Activated naive CD4-positive, alpha-beta T cell treated with anti-CD3 and anti-CD28 coated beads for 36 hours (primary cell): Measurements from ENCODE around the gene STRN3. TPM values are rescaled to one million over a fixed set of nuclear protein-coding genes. Genes with fewer than 3 reads are reported as not detected.
A peak's percentile ranks its signal among the peaks of the same experiment; 100 is the strongest.

ENCODE experiments used
- CTCF ChIA-PET: fragments of 350-600 bp; sonication (Branson Sonifier 250); formaldehyde crosslinking; loops from one replicate; lab custom pipeline; 2021; ENCODE audit warnings: antibody characterized with exemption; lab: Charles Lee
- DNase-seq: peaks from one replicate; pipeline ENCODE4 v3.0.0-alpha.2; 2020
- H3K27ac Mint-ChIP-seq: one replicate; pipeline ENCODE4 v1.8.0; 2021; ENCODE audit warnings: mild to moderate bottlenecking, mixed read lengths
- H3K27me3 Mint-ChIP-seq: one replicate; pipeline ENCODE4 v1.8.0; 2021; ENCODE audit warnings: low read depth, mixed read lengths
- H3K36me3 Mint-ChIP-seq: one replicate; pipeline ENCODE4 v1.8.0; 2021; ENCODE audit warnings: low read depth, mixed read lengths
- H3K4me1 Mint-ChIP-seq: one replicate; pipeline ENCODE4 v1.8.0; 2021; ENCODE audit warnings: low read depth, mixed read lengths
- H3K4me3 Mint-ChIP-seq: one replicate; pipeline ENCODE4 v1.8.0; 2021; ENCODE audit warnings: mild to moderate bottlenecking, moderate library complexity, mixed read lengths
- H3K9me3 Mint-ChIP-seq: one replicate; pipeline ENCODE4 v1.8.0; 2021; ENCODE audit warnings: mixed read lengths
- intact Hi-C: fragments of 100-400 bp; cut with micrococcal nuclease; formaldehyde crosslinking; loops from one replicate; pipeline ENCODE4 v1.15.1; 2023
- total RNA-seq, 2 experiments: library from RNA; stranded (reverse); gene quantifications; one replicate each; pipeline ENCODE4 v1.2.3, GENCODE V29; 2021

STRN3 gene
- total RNA-seq, 2 experiments from 2014 or later = 12.6 to 13.8 TPM

GRCh38 chr14:31029016-31029970 is 3.1 kb upstream of the STRN3 start:
- CTCF ChIA-PET = interaction anchor here (0.6 kb wide), 1 partner anchor 27 kb away, joined by 4 read pairs; no protein-coding TSS in a partner anchor
- Mint-ChIP-seq H3K27ac (no peak overlapping the region), H3K4me1 (peaks cover 57% of the 10 kb centered on the region), H3K9me3 (no peaks in the 10 kb centered on the region), H3K4me3 (no peak overlapping the region), H3K27me3 (no peaks in the 10 kb centered on the region), H3K36me3 (peaks cover 4% of the 10 kb centered on the region)
- DNase-seq = no peak
- intact Hi-C loops = loop anchor here (5.0 kb wide), 1 partner anchor 98 kb away; no protein-coding TSS in a partner anchor

GRCh38 chr14:31027847-31028246 is 1.7 kb upstream of the STRN3 start:
- no peak for DNase-seq
- CTCF ChIA-PET = no interaction called here
- Mint-ChIP-seq H3K4me1 (peaks cover 61% of the 10 kb centered on the region), H3K4me3 (no peak overlapping the region), H3K9me3 (no peaks in the 10 kb centered on the region), H3K27ac (no peak overlapping the region), H3K36me3 (peaks cover 3% of the 10 kb centered on the region), H3K27me3 (no peaks in the 10 kb centered on the region)
- intact Hi-C loops = loop anchor here (2.0 to 5.0 kb wide), 5 partner anchors 99 to 1175 kb away; partner anchors contain the start of genes NUBPL, RNU6-7 and RNU6-8

GRCh38 chr14:31026450-31027235 is 464 bp upstream of the STRN3 start:
- Mint-ChIP-seq H3K27me3 (no peaks in the 10 kb centered on the region), H3K4me1 (peaks cover 55% of the 10 kb centered on the region)

GRCh38 chr14:31025367-31026076 is 657 bp downstream of the STRN3 start, which contains the start of gene AP4S1:
TSS of gene AP4S1 (plus strand) at chr14:31025649. CDS start at chr14:31066197, 40,548 bp downstream.
- intact Hi-C loops = loop anchor here (1.0 to 5.0 kb wide), 13 partner anchors 31 to 1177 kb away; partner anchors contain the start of genes DTD2, G2E3, NUBPL and RNU6-7
- Mint-ChIP-seq H3K36me3 (peaks cover 9% of the 10 kb centered on the region), H3K9me3 (no peaks in the 10 kb centered on the region), H3K27me3 (no peaks in the 10 kb centered on the region), H3K4me3 (peak within 1 kb of the TSS; percentile 96), H3K27ac (peak within 1 kb of the TSS; percentile 96), H3K4me1 (peaks cover 53% of the 10 kb centered on the region)
- DNase-seq = peak; percentile 54
- CTCF ChIA-PET = interaction anchor here (0.6 to 1.5 kb wide), 4 partner anchors 23 to 46 kb away, joined by 3 to 8 read pairs (median 4); no protein-coding TSS in a partner anchor

More at GRCh38 chr14:31026450-31027235, 464 bp upstream of the STRN3 start:
- Mint-ChIP-seq H3K27ac (peak overlapping the region; percentile 96), H3K36me3 (peaks cover 3% of the 10 kb centered on the region), H3K9me3 (no peaks in the 10 kb centered on the region), H3K4me3 (peak overlapping the region; percentile 96)
- CTCF ChIA-PET = interaction anchor here (0.9 to 1.1 kb wide), 2 partner anchors 47 to 56 kb away, joined by 3 read pairs; no protein-coding TSS in a partner anchor
- intact Hi-C loops = loop anchor here (1.0 to 5.0 kb wide), 13 partner anchors 32 to 1176 kb away; partner anchors contain the start of genes DTD2, G2E3, NUBPL and RNU6-7
- DNase-seq = peak; percentile 92

- peak overlapping the region; percentile 96 for H3K4me3 Mint-ChIP-seq
Measured at GRCh38 chr14:31024577-31025366, 1.4 kb downstream of the STRN3 start.

GRCh38 chr14:31024010-31024480 is 2.1 kb downstream of the STRN3 start:
- Mint-ChIP-seq H3K27ac (no peak overlapping the region), H3K27me3 (no peaks in the 10 kb centered on the region), H3K36me3 (peaks cover 9% of the 10 kb centered on the region), H3K4me1 (peaks cover 47% of the 10 kb centered on the region), H3K4me3 (peak overlapping the region; percentile 96), H3K9me3 (no peaks in the 10 kb centered on the region)
- intact Hi-C loops = no loop called here
- no peak for DNase-seq
- CTCF ChIA-PET = interaction anchor here (0.7 to 1.5 kb wide), 5 partner anchors 8 to 44 kb away, joined by 3 to 4 read pairs (median 3); no protein-coding TSS in a partner anchor

More at GRCh38 chr14:31024577-31025366, 1.4 kb downstream of the STRN3 start:
- no peaks in the 10 kb centered on the region for H3K27me3 Mint-ChIP-seq
- no peak for DNase-seq
- CTCF ChIA-PET = interaction anchor here (0.6 to 1.5 kb wide), 6 partner anchors 9 to 45 kb away, joined by 3 to 8 read pairs (median 4); no protein-coding TSS in a partner anchor
- peaks cover 9% of the 10 kb centered on the region for H3K36me3 Mint-ChIP-seq
- H3K9me3 Mint-ChIP-seq = no peaks in the 10 kb centered on the region
- H3K27ac Mint-ChIP-seq = peak overlapping the region; percentile 88
- intact Hi-C loops = loop anchor here (5.0 kb wide), 1 partner anchor 103 kb away; no protein-coding TSS in a partner anchor
- peaks cover 54% of the 10 kb centered on the region for H3K4me1 Mint-ChIP-seq

GRCh38 chr14:31022386-31022785 is 3.8 kb downstream of the STRN3 start:
- Mint-ChIP-seq H3K27ac (no peak overlapping the region), H3K27me3 (no peaks in the 10 kb centered on the region), H3K36me3 (peaks cover 13% of the 10 kb centered on the region), H3K9me3 (no peaks in the 10 kb centered on the region), H3K4me1 (peaks cover 37% of the 10 kb centered on the region), H3K4me3 (no peak overlapping the region)
- intact Hi-C loops = loop anchor here (2.0 kb wide), 1 partner anchor 176 kb away; no protein-coding TSS in a partner anchor
- CTCF ChIA-PET = no interaction called here
- no peak for DNase-seq

GRCh38 chr14:31021576-31021949 is 4.6 kb downstream of the STRN3 start:
- no peak overlapping the region for H3K27ac Mint-ChIP-seq
- peaks cover 31% of the 10 kb centered on the region for H3K4me1 Mint-ChIP-seq
- CTCF ChIA-PET = interaction anchor here (0.6 kb wide), 1 partner anchor 394 kb away, joined by 9 read pairs; no protein-coding TSS in a partner anchor

GRCh38 chr14:31020834-31021575 is 5.2 kb downstream of the STRN3 start:
- Mint-ChIP-seq H3K4me1 (peaks cover 34% of the 10 kb centered on the region), H3K27ac (no peak overlapping the region), H3K9me3 (no peaks in the 10 kb centered on the region), H3K4me3 (no peak overlapping the region), H3K27me3 (no peaks in the 10 kb centered on the region), H3K36me3 (peaks cover 13% of the 10 kb centered on the region)
- CTCF ChIA-PET = interaction anchor here (0.6 kb wide), 1 partner anchor 393 kb away, joined by 9 read pairs; no protein-coding TSS in a partner anchor
- intact Hi-C loops = no loop called here
- no peak for DNase-seq

More at GRCh38 chr14:31021576-31021949, 4.6 kb downstream of the STRN3 start:
- no peak for DNase-seq
- H3K4me3 Mint-ChIP-seq = no peak overlapping the region
- intact Hi-C loops = no loop called here
- H3K27me3 Mint-ChIP-seq = no peaks in the 10 kb centered on the region
- H3K9me3 Mint-ChIP-seq = no peaks in the 10 kb centered on the region
- H3K36me3 Mint-ChIP-seq = peaks cover 13% of the 10 kb centered on the region
